NCI-H1694 treated with DMSO at 0.1 percent for 48 hours (cell line): Measurements from ENCODE around the gene ASCL2.

ENCODE experiments used
- DNase-seq: peaks from one replicate; lab custom pipeline; 2025; lab: John Stamatoyannopoulos, UW

The ASCL2 gene

GRCh38 chr11:2233693-2234455 lies 36.5 kb downstream of the ASCL2 start:
- no peak for DNase-seq

DNA sequence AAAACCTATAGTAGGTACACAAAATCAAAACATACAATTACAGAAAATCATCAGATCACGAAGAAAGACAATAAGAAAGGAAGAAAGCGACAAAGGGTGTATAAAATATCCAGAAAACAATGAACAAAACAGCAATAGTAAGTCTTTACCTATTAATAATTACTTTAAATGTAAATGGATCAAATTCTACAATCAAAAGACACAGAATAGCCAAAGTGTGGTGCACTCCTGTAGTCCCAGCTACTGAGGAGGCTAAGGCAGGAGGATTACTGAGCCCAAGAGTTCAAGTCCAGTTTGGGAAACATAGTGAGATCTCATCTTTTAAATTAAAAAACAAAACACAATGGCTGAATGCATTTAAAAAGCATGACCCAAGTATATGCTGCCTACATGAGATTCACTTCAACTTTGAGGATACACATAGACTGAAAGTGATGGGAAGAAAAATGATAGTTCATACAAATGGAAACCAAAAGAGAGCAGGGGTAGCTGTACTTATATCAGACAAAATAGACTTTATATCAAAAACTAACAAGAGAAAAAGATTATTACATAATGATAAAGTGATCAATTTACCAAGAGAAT lies 40.6 kb downstream of the ASCL2 start:
- no peak for DNase-seq

DNA sequence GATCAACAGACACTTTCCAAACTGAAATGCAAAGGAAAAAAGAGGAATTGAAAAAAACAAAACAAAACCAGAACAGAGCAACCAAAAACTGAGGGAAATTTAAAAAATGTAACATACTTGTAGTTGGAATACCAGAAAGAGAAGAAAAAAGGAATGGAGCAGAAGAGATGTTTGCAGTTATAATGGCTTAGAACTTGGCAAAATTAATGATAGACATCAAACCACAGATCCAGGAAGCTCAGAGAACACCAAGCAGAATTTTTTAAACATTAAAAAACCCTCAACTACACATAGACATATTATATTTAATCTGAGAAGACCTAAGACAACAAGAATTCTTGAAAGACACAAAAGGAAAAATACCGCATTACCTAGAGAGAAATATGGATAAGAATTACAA lies 46.1 kb downstream of the ASCL2 start:
- DNase-seq = no peak

- no peak for DNase-seq
Measured at GRCh38 chr11:2223153-2223794, 47.1 kb downstream of the ASCL2 start.

DNA sequence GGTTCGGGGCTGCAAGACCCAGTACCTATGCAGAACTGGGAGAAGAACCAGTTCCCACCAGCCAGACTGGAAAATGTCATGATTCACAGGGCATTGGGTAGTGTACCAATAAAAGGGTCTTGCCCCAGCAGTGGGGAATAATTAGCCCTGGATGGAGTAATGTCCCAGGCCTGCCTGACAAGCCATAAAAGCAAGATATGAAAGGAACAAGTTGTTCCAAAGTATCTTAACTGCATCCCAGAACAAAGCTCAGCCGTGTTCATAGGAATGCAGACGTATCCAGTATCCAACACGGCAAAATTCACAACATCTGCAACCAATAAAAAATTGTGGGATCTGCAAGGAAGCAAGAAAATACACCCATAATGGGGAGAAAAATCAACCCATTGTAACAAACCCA lies 47.9 kb downstream of the ASCL2 start:
- no peak for DNase-seq

- no peak for DNase-seq
Measured at GRCh38 chr11:2221591-2221990, 48.8 kb downstream of the ASCL2 start.

DNA sequence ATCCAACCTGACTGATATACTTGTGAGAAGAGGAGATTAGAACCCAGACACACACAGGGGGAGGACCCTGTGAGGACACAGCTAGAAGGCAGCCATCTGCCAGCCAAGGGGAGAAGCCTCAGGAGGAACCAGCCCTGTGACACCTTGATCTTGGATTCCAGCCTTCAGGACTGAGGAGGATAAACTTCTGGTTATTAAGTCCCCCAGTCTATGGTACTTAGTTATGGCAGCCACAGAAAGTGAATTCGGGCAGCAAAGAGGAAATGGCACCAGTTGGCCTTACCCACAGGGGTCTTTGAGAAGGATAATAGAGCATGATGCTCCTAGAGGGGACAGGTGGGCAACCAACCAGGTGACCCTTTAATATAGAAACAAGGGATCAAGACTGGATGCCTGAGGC lies 49.4 kb downstream of the ASCL2 start:
- no peak for DNase-seq

DNA sequence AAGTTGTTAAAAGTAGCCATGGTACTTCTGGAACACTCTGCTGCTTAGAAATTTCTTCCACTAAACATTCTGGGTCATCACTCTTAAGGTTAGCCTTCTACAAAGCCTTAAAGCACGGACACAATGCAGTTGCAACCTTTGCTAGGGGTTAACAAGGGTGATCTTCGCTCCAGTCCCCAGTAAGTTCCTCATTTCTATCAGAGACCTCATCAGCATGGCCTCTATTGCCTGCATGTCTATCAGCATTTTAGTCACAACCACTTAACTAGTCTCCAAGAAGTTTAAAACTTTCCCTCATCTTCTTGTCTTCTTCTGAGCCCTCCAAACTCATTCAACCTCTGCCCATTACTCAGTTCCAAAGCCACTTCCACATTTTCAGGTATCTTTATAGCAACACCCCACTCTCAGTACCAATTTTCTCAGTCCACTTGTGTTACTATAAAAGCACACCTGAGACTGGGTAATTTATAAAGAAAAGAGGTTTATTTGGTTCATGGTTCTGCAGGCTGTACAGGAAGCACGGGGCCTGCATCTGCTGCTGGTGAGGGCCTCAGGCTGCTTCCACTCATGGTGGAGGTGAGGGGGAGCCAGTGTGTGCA lies 50.1 kb downstream of the ASCL2 start:
- no peak for DNase-seq

DNA sequence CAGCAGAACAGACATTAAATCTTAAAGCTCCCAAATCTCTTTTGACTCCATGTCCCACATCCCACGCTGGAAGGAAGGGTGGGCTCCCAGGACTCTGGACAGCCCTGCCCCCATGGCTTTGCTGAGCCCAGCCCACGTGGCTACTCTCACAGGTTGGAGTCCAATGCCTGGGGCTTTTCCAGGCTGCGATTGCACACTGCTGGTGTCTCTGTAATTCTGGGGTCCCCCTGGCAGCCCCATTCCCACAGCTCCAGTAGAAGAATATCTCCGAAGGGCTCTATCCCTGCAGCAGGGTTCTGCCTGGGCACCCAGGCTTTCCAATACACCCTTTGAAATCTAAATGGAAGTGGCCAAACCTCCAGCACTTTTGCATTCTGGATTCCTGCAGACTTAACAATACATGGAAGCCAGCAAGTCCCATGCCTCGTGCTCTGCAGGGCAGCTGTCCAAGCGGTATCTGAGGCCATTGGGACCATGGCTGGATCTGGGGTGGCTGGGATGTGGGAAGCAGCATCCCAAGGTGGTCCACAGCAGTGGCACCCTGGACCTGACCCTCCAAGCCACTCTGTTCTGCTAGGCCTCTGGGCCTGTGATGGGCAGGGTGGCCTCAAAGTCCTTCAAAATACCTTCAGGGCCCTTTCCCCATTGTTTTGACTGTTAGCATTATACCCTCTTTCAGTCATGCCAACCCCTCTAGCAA lies 50.9 kb downstream of the ASCL2 start:
- no peak for DNase-seq
